Measurements from ENCODE around the gene ARNT2.

- no peak for TF ChIP-seq EZH2 (IDR thresholded peaks at IDR 0.05; ENCODE audit: borderline replicate concordance, low read length)
- TF ChIP-seq CTCF (IDR thresholded peaks at IDR 0.05; ENCODE audit: low read length) = peak; percentile 95
These were observed 51.7 kb downstream of the ARNT2 start for GRCh38 chr15:80455668-80456442.

Measured in OCI-LY1 (cell line).